SJCRH30 (cell line): Measurements from ENCODE around the gene ZNF17. TPM values are rescaled to one million over a fixed set of nuclear protein-coding genes. Genes with fewer than 3 reads are reported as not detected.

Experiments used
- DNase-seq, 2 experiments: peaks; one replicate each; pipeline ENCODE4 v3.0.0-alpha.2; 2015 to 2020
- H3K27ac ChIP-seq: fragments of 250-450 bp; sonication (Bioruptor Pico); 2 replicates; pipeline ENCODE4 v1.5.1; 2020; ENCODE audit warnings: mild to moderate bottlenecking, moderate library complexity
- H3K27me3 ChIP-seq: fragments of 250-450 bp; sonication (Bioruptor Pico); 2 replicates; pipeline ENCODE4 v1.5.1; 2020; ENCODE audit warnings: mild to moderate bottlenecking, moderate library complexity
- H3K36me3 ChIP-seq: fragments of 250-450 bp; sonication (Bioruptor Pico); 2 replicates; pipeline ENCODE4 v1.5.1; 2020; ENCODE audit warnings: mild to moderate bottlenecking, moderate library complexity
- H3K4me1 ChIP-seq: fragments of 250-450 bp; sonication (Bioruptor Pico); 2 replicates; pipeline ENCODE4 v1.5.1; 2020; ENCODE audit warnings: mild to moderate bottlenecking, moderate library complexity
- H3K4me3 ChIP-seq: fragments of 250-450 bp; sonication (Bioruptor Pico); 2 replicates; pipeline ENCODE4 v1.5.1; 2020; ENCODE audit warnings: mild to moderate bottlenecking, moderate library complexity
- H3K9me3 ChIP-seq: fragments of 250-450 bp; sonication (Bioruptor Pico); replicated peaks from 2 replicates; pipeline ENCODE4 v1.5.1; 2020; ENCODE audit warnings: mild to moderate bottlenecking, moderate library complexity
- total RNA-seq: library from RNA; depleted of rRNA; stranded (reverse); fragments of >200 nt; shearing (Covaris generic); gene quantifications from 2 replicates; pipeline ENCODE4 v1.2.3, GENCODE V29; 2014

ZNF17 gene
- total RNA-seq, 1 experiment from 2014 or later, result 11.4 TPM

DNA sequence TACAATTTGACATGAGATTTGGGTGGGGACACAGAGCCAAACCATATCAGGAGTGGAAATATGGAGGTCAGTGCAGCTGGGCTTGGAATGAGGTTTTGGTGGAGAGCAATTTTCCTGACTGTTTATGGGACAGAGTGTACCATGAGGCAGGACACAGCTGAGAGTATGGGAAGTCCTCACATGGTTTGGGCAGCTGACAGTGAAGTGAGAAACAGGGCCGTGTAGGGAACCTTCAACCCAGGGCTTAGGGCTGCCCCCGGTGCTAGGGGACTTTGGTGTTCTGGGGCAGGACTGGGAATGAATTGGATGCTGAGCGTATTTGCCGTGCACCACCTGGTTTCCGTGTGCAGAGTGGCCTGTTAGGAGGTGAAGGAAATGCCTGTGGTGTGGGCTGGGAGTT, 15.3 kb upstream of the ZNF17 start:
- H3K9me3 ChIP-seq, result no peaks in the 10 kb centered on the region; the same call in 1 of the 2 replicates
- H3K4me3 ChIP-seq, result no peak overlapping the region
- H3K27me3 ChIP-seq, result no peaks in the 10 kb centered on the region
- H3K36me3 ChIP-seq, result peaks cover 46% of the 10 kb centered on the region
- no peak for DNase-seq
- no peak overlapping the region for H3K27ac ChIP-seq
- H3K4me1 ChIP-seq, result peaks cover 3% of the 10 kb centered on the region; the same call in 1 of the 2 replicates

DNA sequence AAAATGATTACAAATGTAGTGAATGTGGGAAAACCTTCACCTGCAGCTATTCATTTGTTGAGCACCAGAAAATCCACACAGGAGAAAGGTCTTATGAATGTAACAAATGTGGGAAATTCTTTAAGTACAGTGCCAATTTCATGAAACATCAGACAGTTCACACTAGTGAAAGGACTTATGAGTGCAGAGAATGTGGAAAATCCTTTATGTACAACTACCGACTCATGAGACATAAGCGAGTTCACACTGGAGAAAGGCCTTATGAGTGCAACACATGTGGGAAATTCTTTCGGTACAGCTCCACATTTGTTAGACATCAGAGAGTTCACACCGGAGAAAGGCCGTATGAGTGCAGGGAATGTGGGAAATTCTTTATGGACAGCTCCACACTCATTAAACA, 12.1 kb upstream of the ZNF17 start:
- peaks cover 5% of the 10 kb centered on the region; the same call in 1 of the 2 replicates for H3K9me3 ChIP-seq

DNA sequence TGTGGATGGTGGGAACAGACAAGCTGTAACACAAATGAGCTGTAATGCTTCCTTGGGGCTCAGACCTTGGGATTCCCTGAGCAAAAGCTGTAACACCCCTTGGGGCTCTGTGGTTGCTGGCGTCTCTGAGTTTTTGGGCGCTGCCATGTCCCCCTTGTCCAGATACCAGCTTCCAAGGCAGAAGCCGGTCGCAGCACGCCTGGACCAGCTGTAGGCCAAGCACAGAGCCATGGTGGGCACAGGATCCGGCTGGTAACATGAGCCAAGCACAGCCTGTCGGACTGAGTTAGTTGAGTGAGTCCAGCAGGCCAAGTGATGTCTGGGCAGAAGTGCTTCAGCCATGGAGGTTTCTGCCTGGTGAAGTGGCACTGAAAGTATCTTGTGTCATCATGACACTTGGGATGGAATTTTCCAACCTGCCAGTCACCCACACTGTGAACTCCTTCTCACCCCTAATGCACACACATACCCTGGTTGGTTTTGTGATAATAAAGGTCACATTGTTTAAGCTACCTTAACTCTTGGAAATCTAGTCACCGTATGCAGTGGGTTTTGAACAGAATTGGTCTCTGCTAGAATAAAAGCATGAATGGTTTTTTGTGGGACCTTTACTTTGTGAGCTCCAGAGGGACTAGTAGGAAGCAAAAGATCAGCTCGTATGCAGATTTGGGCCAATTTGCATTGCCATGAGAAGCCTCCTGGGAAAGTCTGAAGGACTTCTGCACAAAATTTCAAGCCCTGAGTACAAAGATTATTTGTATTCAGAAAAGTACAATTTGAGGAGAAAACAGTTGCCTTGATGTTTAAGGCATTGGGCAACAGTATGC, 7.0 kb upstream of the ZNF17 start:
- H3K4me1 ChIP-seq, result no peaks in the 10 kb centered on the region
- peaks cover 5% of the 10 kb centered on the region; the same call in 1 of the 2 replicates for H3K9me3 ChIP-seq
- H3K36me3 ChIP-seq, result peaks cover 15% of the 10 kb centered on the region
- no peak overlapping the region for H3K27ac ChIP-seq
- no peak for DNase-seq
- no peaks in the 10 kb centered on the region for H3K27me3 ChIP-seq
- H3K4me3 ChIP-seq, result no peak overlapping the region

More for the DNA sequence above, 12.1 kb upstream of the ZNF17 start:
- Histone ChIP-seq H3K4me1 (no peaks in the 10 kb centered on the region), H3K27ac (no peak overlapping the region), H3K4me3 (no peak overlapping the region), H3K27me3 (no peaks in the 10 kb centered on the region), H3K36me3 (peaks cover 46% of the 10 kb centered on the region)
- DNase-seq, result no peak

- Histone ChIP-seq H3K27me3 (no peaks in the 10 kb centered on the region), H3K9me3 (no peaks in the 10 kb centered on the region), H3K27ac (no peak overlapping the region), H3K36me3 (no peaks in the 10 kb centered on the region), H3K4me3 (no peak overlapping the region), H3K4me1 (no peaks in the 10 kb centered on the region)
- peak; percentile 57 to 74 for DNase-seq
Observed at GRCh38 chr19:57406516-57407123, 4.3 kb upstream of the ZNF17 start.

DNA sequence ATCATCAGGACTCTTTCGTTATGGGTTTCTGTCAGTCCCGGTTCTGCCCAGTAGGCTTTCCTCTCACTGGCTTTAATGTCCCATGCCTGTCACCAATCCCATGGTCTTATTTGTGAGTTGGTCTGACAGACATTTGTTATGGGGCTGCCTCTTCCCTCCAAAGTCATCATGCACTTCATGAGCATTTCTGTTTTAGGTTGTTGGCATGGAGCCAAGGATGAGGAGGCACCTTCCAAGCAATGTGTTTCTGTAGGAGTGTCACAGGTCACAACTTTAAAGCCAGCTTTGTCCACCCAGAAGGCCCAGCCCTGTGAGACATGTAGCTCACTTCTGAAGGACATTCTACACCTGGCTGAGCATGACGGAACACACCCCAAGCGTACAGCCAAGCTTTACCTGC, 8.5 kb downstream of the ZNF17 start:
- H3K36me3 ChIP-seq, result peaks cover 52% of the 10 kb centered on the region
- no peak for DNase-seq
- H3K4me1 ChIP-seq, result no peaks in the 10 kb centered on the region
- H3K9me3 ChIP-seq, result peaks cover 11% of the 10 kb centered on the region; the same call in 1 of the 2 replicates
- H3K27me3 ChIP-seq, result no peaks in the 10 kb centered on the region
- H3K27ac ChIP-seq, result no peak overlapping the region
- no peak overlapping the region for H3K4me3 ChIP-seq

DNA sequence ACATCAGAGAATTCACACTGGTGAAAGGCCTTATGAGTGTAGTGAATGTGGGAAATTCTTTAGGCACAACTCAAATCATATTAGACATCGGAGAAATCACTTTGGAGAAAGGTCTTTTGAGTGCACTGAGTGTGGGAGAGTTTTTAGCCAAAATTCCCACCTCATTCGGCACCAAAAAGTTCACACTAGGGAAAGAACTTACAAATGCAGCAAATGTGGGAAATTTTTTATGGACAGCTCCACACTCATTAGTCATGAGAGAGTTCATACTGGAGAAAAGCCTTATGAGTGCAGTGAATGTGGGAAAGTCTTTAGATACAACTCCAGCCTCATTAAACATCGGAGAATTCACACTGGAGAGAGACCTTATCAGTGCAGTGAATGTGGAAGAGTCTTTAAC, 10.1 kb downstream of the ZNF17 start:
- Histone ChIP-seq H3K36me3 (peaks cover 43% of the 10 kb centered on the region), H3K4me3 (no peak overlapping the region), H3K4me1 (no peaks in the 10 kb centered on the region), H3K9me3 (peaks cover 11% of the 10 kb centered on the region; the same call in 1 of the 2 replicates), H3K27me3 (no peaks in the 10 kb centered on the region), H3K27ac (no peak overlapping the region)
- DNase-seq, result no peak

GRCh38 chr19:57434386-57435061, 23.6 kb downstream of the ZNF17 start:
- H3K27ac ChIP-seq, result peak overlapping the region; percentile 38; the same call in 1 of the 2 replicates

GRCh38 chr19:57435062-57435978, 24.4 kb downstream of the ZNF17 start, which contains the start of gene ZNF749:
Gene ZNF749, plus strand, starts transcription at chr19:57435325. Its CDS starts 254 bp downstream, at chr19:57435579.
- Histone ChIP-seq H3K36me3 (peaks cover 17% of the 10 kb centered on the region), H3K9me3 (peaks cover 3% of the 10 kb centered on the region; the same call in 1 of the 2 replicates), H3K4me3 (peak within 1 kb of the TSS; percentile 70), H3K27ac (peak within 1 kb of the TSS; percentile 38; the same call in 1 of the 2 replicates), H3K27me3 (no peaks in the 10 kb centered on the region), H3K4me1 (no peaks in the 10 kb centered on the region)
- DNase-seq, result peak; percentile 99 to 100

More at GRCh38 chr19:57434386-57435061, 23.6 kb downstream of the ZNF17 start:
- Histone ChIP-seq H3K9me3 (peaks cover 3% of the 10 kb centered on the region; the same call in 1 of the 2 replicates), H3K27me3 (no peaks in the 10 kb centered on the region), H3K4me1 (no peaks in the 10 kb centered on the region), H3K36me3 (peaks cover 17% of the 10 kb centered on the region), H3K4me3 (peak overlapping the region; percentile 70)
- no peak for DNase-seq

DNA sequence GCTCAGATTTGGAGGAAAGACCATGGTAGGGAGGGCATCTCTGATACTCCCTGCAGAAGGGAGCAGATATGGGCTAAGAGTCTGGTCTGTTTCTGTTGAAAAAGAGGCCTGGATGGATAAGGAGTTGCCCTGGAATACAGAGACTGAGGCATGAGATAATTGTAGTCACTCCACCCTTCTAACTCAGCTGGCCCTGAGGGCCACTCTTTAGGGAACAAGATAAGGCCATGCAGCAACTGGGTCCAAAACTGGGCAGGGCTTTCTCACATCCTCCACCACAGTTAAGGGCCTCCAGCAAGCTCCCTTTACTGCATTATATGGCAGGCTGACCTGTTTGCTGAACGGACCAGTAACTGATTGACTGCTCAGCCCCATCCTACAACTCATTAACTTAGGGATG, 25.5 kb downstream of the ZNF17 start:
- H3K4me3 ChIP-seq, result peak overlapping the region; percentile 70; the same call in 1 of the 2 replicates
- peaks cover 17% of the 10 kb centered on the region for H3K36me3 ChIP-seq
- no peak for DNase-seq
- no peaks in the 10 kb centered on the region for H3K4me1 ChIP-seq
- H3K27me3 ChIP-seq, result no peaks in the 10 kb centered on the region
- no peak overlapping the region for H3K27ac ChIP-seq
- peaks cover 3% of the 10 kb centered on the region; the same call in 1 of the 2 replicates for H3K9me3 ChIP-seq

DNA sequence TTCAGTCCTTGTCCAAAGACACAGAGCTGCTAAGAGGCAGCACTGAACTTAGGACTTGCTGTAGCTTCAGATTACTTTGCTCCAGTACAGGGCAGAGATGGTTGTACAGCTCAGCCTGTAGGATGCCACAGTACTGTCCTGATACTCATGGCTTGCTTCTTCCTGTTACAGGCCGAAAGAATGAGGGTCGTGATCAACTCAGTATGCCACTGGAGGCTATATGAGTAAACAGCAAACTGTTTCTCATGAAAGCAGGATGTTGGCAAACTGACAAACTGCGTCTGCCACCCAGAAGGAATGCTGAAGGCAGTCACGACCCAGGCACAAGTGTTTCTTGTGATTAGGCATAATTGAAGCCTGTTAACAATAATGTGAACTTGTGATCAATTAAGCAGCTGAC, 27.0 kb downstream of the ZNF17 start:
- no peak for DNase-seq

DNA sequence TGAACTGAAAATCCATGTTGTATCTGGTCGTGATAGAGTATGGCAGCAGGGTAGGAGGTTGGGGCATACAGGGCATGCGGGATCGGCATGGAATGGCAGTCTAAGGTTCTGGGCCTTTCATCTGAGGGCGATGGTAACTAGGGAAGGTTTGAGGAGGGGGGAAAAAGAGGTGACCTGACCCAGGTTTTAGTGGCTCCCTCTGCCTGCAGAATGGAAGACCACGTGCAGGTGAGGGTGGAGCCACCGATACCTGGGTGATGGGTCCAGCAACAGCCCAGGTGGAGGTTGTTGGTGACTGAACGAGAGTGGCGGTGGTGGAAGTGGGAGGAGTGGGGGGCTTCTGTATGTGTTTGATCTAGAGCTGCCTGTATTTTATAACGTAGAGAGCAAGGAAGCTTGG, 28.0 kb downstream of the ZNF17 start:
- H3K36me3 ChIP-seq, result peaks cover 30% of the 10 kb centered on the region
- peaks cover 6% of the 10 kb centered on the region for H3K9me3 ChIP-seq
- H3K27ac ChIP-seq, result no peak overlapping the region
- H3K27me3 ChIP-seq, result no peaks in the 10 kb centered on the region
- no peaks in the 10 kb centered on the region for H3K4me1 ChIP-seq
- DNase-seq, result no peak
- H3K4me3 ChIP-seq, result no peak overlapping the region

More for the DNA sequence above, 27.0 kb downstream of the ZNF17 start:
- Histone ChIP-seq H3K9me3 (peaks cover 3% of the 10 kb centered on the region; the same call in 1 of the 2 replicates), H3K36me3 (peaks cover 20% of the 10 kb centered on the region), H3K27me3 (no peaks in the 10 kb centered on the region), H3K4me3 (no peak overlapping the region), H3K27ac (no peak overlapping the region), H3K4me1 (no peaks in the 10 kb centered on the region)

DNA sequence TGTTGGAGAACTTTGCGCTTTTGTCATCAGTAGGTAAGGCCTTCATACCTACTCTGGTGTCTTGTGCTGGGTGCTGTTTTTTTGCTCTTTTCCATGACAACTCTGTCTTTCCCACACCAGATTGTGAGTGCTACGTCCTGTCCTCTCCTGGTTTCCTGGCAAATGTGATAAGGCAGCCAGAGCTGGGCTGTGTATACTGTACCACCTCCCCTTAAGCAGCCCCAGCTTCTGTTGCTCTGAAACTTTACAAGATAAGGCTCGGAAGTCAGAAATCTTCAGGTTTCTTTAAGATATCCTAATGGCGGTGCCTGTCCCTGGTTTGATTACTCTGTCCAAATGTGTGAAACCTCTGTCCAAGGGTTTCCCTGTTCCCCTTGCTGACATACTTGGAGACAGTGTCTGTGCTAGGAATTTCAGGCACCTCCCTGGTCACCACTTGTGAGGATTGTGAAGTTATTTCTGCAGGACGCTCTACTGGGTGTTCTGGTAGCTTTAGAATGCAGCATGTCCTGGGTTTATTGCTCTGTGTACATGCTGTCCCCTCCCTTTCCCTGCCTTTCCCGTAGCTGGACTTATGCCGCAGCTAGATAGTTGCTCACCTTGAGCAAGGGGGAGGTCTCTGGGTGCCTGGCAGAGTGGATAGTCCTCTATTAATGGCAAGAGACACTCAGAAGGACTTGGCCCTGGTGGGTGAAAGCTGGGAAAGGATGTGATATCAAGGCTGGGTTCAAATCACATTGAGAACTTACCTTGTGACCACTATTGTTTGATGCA, 31.2 kb downstream of the ZNF17 start:
- H3K27me3 ChIP-seq, result no peaks in the 10 kb centered on the region
- H3K4me3 ChIP-seq, result no peak overlapping the region
- H3K4me1 ChIP-seq, result no peaks in the 10 kb centered on the region
- peaks cover 50% of the 10 kb centered on the region for H3K36me3 ChIP-seq
- peaks cover 21% of the 10 kb centered on the region for H3K9me3 ChIP-seq
- no peak overlapping the region for H3K27ac ChIP-seq
- DNase-seq, result no peak

- DNase-seq, result peak in 1 of 2 experiments; percentile 10
- peaks cover 21% of the 10 kb centered on the region for H3K9me3 ChIP-seq
- peaks cover 43% of the 10 kb centered on the region for H3K36me3 ChIP-seq
- H3K27me3 ChIP-seq, result no peaks in the 10 kb centered on the region
- H3K4me3 ChIP-seq, result no peak overlapping the region
- no peak overlapping the region for H3K27ac ChIP-seq
- no peaks in the 10 kb centered on the region for H3K4me1 ChIP-seq
Observed at GRCh38 chr19:57443121-57443696, 32.2 kb downstream of the ZNF17 start.
